HG02870 (cell line): ENCODE data around the gene MFSD11.
"Not testable (repeated sequence)": the region's sequence is repeated elsewhere in the genome, so short reads cannot be mapped to it uniquely, and the experiment has no call there.

Experiments used
- ATAC-seq: cut with Tn5 transposase; IDR thresholded peaks from one replicate; pipeline ENCODE4 v1.9.1; 2021; ENCODE audit warnings: mild to moderate bottlenecking, moderate library complexity; ENCODE audit not compliant: unreplicated experiment

Gene MFSD11

DNA sequence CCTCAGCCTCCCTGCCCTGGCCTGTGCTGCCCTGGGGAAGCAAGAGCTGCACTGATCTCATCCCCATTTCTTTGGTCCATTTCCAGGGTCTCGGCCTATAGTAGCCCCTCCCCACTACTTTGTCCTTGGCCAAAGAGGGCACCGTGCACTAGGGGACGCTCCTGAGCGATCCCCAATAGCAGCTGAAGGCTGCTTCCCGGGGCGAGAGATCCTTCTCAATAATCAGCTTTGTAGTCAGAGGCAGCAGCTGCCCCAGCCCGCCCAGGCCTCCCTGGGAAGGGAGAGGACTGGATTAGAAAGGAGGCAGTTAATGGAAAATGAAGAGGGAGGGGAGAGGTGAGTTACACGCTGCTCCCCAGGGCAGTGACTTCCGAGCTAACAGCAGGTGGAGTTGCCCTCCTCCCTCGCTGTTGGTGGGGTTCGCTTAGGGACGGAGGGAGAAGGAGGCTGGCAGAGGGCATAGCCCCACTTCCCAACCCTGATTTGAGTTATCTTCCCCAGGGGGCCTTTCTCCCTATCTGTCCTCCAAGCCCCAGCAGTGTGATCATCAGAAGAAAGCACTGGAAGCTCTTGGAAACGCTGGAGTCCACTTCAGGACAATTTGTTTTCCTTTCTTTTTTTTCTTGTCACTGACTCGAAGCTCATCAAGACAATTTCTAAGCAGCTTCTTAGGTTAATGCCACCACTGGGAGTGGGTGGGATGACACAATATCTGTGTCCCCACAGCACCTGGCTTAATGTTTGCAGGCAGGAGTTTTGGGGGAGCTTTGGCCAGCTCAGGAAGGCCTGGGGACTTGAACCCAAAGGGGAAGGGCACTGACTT lies 29.7 kb upstream of the MFSD11 start:
- ATAC-seq = no peak

DNA sequence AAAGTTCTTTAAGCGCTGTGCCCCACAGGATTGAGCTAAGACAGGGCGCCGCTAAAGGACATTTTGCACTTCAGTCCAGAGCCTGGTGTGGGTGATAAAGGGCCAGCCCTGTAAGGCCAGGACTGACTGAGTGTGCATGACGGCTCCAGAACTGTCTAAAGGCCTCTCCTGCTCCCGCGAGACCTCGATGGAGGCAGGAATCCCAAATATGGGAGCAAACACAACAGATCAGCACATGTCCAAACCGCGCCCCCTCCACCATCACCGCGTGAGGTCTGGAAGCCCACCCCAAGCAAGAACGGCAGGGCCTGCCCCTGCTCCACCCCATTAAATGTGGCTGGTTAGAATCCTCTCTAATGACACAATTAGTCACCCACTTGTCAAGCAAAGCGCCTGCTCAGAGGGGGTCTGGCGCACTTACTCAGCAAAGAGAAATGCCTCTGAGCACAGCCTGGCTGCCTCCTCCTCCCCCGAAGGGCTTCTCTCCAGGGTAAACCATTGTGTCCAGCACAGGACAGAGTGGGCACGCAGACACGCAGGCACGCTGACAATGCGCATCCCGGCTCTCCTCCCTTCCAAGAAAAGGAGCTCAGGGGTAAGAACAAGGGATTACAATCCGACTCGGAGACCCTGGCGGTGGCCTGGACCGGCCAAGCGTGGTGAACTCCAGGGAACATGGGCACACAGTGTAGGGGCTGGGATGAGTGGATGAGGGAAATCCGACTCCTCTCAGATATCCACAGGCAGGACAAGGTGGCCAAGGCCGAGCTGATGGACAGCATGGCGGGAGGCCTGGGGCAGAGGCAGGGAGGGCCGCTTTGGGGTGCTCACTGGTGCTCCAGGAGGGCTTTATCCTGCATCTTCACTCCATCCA lies 28.6 kb upstream of the MFSD11 start:
- no peak for ATAC-seq

DNA sequence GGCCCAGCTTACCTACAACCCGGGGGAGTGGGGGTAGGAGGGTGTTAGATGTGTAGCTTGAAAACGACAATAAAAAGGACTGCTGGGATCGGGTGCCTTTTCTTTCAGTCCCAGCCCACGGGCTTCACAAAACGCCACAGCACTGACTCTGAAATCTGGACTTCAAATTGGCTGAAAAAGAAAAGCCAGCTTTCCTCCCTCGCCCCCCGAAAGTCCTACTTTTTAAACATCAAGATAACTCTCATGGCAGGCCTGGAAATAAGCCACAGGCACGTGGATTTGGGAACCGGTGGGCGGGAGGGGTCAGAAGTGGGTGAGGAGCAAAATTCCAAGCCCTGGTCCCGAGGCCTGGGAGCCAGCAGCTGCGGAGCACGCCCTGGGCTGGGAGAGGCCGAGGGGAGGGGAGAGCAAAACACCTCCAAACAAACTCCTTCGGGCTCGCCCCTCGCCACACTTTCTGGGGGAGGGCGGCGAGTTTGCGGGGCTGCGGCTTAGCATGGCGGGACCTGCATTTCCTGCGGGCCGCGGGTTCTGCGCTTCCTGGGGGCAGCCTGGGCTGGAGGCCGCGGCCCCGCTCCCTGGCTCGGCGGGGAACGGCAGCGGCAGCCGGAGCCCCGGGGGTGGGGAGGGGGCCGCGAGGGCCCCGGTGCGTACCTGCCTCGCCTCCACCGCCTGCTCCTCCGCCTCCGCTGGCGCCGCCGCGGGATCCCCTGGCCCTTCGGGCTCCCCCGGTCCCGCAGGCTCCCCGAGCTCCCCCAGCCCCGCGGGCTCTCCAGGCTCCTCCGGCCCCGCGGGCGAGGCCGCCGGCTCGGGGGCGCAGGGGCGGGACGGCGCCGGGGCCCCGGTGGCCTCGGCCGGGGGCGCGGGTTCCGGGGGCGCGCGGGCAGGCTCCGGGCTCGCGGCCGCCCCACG lies 27.7 kb upstream of the MFSD11 start:
- ATAC-seq = not testable (repeated sequence)

DNA sequence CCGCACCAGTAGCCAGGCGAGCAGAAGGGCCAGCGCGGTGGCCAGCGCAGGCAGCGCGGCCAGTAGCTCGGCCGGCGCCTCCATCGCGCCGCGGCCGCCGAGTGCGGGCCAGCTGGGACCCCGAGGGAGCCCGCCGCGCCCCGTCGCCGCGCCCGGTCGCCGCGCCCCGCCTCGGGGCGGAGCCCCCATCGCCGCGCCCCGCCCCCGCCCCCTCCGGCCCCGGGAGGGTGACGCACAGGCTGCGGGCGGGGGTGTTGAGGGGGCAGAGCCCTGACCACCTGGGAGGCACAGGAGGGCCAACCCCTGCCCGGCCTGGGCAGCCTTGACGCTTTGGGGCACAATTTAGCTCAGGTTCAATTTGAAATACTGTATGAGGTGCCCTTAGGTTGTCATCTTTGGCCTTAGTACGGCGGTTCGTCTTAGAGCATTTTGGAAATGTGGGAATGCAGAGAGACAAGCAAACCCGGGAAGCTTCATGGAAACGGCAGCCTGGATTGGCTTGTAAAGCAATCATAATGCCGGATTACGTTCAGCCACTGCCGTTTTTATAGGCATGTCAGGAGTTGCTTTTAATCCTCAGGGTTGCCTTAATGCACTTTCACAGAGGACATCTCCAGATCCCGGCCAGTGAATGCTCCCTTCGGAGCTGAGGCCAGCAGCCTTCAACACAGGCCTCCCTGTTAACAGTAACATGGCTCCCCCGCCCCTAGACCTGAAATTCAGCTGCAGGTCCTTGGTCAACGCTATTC lies 26.9 kb upstream of the MFSD11 start, which contains the start of gene MXRA7:
TSS of gene MXRA7 (minus strand) at position 103 of the 749 bp plus-strand sequence. CDS start at position 84, 19 bp downstream.
- ATAC-seq = no peak

DNA sequence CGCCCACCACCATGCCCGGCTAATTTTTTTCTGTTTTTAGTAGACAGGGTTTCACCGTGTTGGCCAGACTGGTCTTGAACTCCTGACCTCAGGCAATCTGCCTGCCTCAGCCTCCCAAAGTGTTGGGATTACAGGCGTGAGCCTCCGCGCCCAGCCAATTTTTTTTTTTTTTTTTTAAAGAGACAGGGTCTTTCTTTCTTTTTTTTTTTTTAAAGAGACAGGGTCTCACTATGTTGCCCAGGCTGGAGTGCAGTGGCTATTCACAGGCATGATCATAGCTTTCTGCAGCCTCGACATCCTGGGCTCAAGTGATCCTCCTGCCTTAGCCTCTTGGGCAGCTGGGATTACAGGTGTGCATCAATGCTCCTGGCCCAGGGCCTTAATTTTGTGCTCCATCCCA lies 25.6 kb upstream of the MFSD11 start:
- not testable (repeated sequence) for ATAC-seq

DNA sequence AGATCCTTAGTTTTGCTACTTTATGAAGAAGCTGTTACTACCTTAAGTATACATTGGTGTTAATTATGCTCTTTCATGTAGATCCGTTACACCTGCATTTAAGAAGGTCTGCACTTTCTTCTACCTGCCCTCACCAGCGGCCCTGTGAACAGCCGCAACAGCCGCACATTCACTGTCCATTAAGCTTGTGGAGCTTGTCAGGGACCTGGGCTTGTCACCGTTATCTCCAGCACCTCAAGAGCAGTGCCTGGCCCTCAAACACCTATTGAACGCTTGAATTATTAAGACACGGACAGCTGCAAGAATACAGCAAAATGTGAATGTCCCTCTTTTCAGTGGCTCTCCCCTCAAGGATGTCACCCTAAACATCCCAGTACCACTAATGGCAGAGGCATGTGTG lies 24.2 kb upstream of the MFSD11 start:
- no peak for ATAC-seq

DNA sequence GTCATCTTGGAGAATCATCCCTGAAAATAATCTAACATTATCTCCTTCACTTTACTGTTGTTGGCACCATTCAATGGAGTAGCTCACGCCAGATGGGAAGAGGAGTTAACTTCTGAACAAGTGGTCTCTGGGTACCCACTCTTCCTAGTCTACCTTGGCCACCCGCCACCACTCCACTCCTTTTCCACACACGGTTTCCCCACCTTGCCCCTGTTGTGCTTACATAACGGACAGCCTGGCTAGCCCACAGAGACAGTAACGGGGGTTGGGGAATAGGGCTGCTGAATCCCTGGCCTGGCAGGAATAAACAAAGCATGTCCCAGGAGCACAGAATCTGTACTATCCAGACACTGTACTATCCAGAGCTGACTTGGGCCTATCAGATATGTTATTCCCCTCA lies 23.6 kb upstream of the MFSD11 start:
- ATAC-seq = no peak

DNA sequence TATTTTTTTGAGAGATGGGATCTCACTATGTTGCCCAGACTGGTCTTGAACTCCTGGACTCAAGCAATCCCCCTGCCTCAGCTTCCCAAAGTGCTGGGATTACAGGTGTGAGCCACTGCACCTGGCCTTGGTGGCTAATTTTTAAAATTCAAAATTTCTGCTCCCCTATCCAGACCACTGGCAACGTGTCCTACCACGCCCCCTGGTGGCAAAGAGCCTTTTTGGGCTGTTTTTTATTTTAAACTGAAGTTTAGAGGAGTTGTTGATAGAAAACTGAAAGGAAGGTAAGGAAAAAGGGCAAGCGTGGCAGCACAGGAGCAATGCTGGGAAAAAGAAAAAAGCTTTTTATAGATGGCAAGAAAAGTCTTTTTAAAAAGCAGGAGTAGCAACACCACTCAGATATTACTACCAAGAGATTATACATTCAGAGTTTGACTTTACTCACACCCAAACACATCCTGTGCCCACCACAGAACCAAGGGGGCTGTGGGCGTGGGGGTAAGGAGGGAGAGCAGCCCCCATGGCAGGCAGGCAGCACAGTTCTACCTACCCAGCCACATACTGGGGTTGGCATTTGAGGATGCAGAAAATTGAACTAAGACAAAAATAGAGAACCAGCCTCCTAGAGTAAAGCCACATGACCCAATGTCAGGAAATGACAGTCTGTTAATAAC lies 23.0 kb upstream of the MFSD11 start:
- no peak for ATAC-seq

DNA sequence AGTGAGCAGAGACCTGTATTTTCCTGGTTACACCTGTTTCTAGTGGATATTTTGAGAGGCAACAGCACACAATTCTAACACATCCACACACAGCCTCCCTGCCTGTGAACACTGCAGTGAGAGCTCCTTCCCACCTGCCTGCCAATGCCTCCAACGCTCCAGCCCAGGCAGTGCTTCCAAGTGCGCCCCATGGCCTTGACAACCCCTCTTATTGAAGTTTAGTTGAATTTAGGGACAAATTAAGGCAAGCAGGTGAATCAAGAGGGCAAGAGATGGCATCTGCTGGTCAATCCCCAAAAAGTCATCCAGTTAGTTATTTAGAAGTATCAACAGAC lies 22.5 kb upstream of the MFSD11 start:
- ATAC-seq = no peak

DNA sequence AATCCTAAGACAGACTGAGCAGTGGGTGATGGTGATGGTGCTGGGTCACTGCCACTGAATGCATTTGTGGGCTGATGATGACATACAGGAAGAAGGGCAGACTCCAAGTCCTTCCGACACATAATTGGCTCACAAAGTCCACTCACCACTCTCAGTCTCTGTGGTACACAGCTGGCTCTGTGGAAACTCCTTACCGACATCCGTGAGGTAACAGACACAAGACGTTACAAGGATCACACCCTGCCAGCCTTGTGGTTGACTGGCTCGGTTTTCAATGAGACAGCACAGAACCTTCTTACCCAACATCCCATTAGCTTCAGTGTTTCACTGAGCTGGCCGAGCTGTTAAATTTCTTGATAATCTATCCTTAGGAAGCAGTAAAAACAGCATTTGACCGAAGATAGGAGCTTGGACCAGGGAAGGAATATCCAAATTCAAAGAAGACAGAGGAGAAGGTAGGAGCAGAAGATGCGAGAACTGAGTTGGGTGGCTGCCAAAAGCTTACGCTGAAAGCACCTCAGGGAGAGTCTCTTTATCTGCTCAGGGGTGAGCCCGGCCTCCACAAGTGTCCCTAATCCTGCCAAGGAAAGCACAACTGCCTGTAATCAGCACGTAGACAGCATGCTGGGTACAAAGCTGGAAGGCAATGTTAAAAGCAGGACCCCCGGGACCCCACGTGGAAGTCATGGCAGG lies 21.6 kb upstream of the MFSD11 start:
- no peak for ATAC-seq

DNA sequence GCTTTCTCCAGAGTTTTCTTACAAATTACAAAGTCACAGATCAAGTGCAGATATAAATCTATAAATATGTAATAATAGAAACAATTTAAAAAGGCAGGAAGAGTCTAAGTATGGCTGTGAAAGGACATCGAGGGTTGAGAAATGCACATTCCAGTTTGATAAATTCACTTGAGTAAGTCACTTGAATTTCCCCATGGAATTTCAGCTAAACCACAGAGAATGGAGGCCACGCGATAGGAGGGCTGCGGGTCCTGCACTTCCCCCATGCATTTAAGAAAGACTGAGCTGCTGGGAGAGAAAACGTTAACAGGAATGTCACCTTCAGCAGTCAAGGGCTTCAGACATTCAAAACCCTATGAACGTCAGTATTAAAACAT lies 21.1 kb upstream of the MFSD11 start:
- ATAC-seq = no peak

DNA sequence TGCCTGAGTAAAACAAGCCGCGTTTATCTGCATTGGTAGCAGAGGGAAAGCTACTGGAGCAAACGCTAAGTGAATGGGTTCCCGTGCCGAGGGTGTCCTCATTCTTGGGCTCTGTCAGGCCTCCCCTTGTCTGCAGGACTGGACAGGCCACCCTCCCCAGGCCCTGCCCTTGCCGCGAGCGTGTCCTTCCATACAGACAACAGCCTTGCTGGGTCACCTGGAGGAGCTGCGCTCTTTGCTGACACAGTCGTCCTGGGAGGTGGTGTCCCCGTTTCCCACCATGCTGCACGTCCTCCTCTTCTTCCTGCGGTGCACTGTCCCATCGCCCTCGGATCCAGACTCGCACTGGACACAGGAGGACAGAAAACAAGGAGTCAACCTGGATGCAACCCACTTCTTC lies 19.4 kb upstream of the MFSD11 start:
- no peak for ATAC-seq

DNA sequence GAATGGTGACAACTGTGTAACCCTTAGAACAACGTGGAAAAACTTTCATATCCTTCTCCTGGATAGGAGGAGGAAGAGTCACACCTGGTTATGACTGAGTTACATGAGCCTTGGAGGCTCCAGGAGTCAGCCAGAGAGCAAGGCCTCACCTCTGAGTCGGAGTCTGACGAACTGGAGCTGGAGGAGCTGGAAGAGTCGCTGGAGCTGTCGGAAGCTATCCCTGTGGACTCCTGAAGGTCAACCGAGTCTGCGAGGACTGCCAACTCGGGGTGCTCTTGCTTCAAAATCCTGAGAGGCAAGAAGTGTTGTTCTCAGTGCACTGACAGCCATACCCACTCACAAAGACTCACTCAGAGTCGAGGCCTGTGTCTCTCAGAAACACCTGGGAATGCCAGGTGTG lies 17.7 kb upstream of the MFSD11 start:
- no peak for ATAC-seq

DNA sequence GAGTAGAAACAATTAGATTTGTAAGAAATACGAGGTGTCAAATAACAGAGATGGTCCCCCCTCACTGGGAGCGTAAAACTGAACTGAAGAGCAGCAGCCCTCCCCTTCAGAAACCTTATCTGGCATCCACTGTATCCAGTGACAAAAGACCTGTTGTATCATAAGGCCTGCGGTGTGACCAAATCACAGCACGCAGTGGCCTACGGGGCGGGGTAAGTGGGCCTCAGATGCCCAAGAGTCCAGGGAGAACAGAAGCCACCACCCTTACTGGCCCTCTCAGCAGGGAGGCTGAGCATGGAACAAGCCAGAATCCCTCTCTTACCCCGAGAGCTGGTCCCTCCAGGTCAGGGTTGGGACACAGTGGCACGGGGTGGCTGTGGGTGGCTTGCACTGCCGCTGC lies 17.0 kb upstream of the MFSD11 start:
- no peak for ATAC-seq

DNA sequence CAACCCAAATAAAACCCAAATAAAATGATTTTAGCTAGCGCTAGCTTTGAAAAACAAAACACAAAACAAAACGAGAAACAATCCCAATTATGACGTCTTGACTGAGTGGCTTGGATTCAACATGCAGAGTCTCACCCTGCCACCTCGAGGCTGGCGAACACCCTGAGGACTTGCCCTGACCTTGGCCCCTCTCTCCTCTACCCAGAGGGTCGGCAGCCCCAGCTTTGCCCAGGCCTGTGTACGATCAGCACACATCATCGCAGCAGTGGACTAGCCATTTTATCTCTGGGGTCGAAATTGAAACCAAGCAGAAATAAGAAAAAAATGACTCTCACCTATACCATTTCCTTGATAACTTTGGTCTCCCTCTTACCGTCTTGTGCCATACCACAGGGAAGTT lies 16.5 kb upstream of the MFSD11 start:
- ATAC-seq = no peak

DNA sequence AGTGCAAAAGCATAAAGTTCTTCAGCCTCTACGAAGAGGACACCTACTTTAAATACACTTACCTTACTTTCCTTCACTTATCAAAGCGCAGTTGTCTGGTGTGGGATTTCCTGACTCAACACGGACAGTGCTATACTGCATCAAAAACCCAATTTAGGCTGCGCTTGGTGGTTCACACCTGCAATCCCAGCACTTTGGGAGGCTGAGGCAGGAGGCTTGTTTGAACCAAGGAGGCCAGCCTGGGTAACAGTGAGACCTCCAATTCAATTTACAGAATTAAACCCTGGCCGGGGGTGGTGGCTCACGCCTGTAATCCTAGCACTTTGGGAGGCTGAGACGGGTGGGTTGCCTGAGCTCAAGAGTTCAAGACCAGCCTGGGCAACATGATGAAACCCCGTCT lies 15.6 kb upstream of the MFSD11 start:
- no peak for ATAC-seq

DNA sequence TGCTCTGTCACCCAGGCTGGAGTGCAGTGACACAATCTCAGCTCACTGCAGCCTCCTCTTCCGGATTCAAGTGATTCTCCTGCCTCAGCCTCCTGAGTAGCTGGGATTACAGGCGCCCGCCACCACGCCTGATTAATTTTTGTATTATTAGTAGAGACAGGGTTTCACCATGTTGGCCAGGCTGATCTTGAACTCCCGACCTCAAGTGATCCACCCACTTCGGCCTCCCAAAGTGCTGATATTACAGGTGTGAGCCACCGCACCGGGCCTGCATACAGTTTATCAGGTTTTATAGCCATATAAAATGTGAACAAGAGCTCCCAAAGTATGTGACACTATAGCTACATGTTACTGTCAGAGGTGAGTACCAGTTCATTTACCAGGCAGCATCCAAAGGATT lies 14.9 kb upstream of the MFSD11 start:
- ATAC-seq = not testable (repeated sequence)

DNA sequence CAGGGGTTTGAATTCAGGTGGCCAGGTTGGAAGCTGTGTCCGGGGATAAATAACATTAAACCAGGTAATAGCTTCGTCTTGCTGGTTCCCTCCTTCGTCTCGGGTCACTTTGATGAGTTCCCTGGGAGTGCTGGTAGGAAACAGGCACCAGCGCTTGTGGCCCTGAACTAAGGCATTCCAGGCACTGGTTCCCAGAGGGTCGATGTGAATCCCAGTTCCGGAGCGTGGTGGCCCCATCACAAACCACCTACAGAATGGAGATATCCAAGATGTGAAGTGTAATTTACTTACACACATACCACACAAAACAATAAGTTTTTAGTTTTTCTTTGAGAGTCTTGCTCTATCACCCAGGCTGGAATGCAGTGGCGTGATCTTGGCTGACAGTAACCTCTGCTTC lies 14.1 kb upstream of the MFSD11 start:
- no peak for ATAC-seq

DNA sequence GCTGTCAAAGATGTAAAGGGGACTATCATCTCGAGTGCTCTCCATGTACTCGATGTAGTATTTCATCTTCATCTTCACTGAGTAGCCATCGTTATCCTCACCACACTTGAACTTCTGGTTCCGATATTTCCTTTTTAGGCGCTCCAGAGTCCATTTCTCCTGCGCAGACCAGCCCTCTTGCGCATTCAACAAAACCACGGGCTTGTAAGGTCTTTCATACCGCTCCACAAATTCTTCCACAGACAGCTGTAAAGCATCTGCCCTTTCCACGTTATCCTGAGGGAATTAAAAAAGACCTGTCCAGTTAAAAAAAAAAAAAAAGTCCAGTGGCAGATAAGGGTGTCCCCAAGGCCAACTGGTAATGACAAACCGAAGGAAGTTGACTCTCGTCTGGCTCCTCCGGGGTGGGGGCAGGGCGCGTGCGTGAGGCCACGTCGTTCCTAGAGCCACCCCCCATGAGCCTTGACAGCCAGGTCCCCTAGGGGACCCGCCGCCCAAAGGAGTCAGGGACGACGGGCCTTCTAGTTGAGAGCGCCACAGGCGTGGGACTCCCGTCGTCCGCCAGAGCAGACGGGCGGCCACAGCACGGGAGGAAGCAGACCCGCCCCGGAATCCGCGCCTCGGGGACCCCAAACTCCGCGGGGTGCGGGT lies 12.2 kb upstream of the MFSD11 start:
- peak; percentile 21 for ATAC-seq
